Kidney (tissue), 14 donors: ENCODE results near the gene TTC33. TPM values are rescaled to one million over a fixed set of nuclear protein-coding genes. Genes with fewer than 3 reads are reported as not detected.

ENCODE experiments used
- DNase-seq, 5 donors: peaks; one replicate each; pipeline ENCODE4 v3.0.0-alpha.2; 2013 to 2020
- FAIRE-seq: peaks from 2 replicates; lab custom pipeline; 2012; peaks lifted over from hg19 to GRCh38; lab: Jason Lieb, UNC
- H3K27ac ChIP-seq, 2 donors: one replicate each; pipeline ENCODE4 v1.7.0; 2013; ENCODE audit warnings: low read depth in 2 of 2, low read length in 2 of 2, inconsistent platforms in 1 of 2
- H3K27me3 ChIP-seq: one replicate; pipeline ENCODE4 v1.7.1; 2013; ENCODE audit warnings: low read length, inconsistent platforms; ENCODE audit not compliant: control insufficient read depth, insufficient read depth
- H3K36me3 ChIP-seq, 3 donors: one replicate each; pipeline versions ENCODE4 v1.7.0 to v1.7.1; 2013; ENCODE audit warnings: low read length in 3 of 3, control low read depth in 1 of 3, inconsistent platforms in 1 of 3; ENCODE audit not compliant: insufficient read depth in 3 of 3, control insufficient read depth in 2 of 3
- H3K4me1 ChIP-seq, 3 donors: one replicate each; pipeline versions ENCODE4 v1.7.0 to v1.7.1; 2013; ENCODE audit warnings: low read length in 3 of 3, inconsistent platforms in 1 of 3, low read depth in 1 of 3; ENCODE audit not compliant: control insufficient read depth in 2 of 3, insufficient read depth in 2 of 3
- H3K4me3 ChIP-seq, 3 donors: one replicate each; pipeline versions ENCODE4 v1.7.0 to v1.8.1; 2013; ENCODE audit warnings: low read length in 3 of 3, control low read depth in 1 of 3, inconsistent platforms in 1 of 3
- H3K9ac ChIP-seq, 3 donors: one replicate each; pipeline versions ENCODE4 v1.7.0 to v1.7.1; 2013; ENCODE audit warnings: low read length in 3 of 3, control low read depth in 1 of 3, inconsistent platforms in 1 of 3
- H3K9me3 ChIP-seq, 3 donors: one replicate each; pipeline versions ENCODE4 v1.7.0 to v1.7.1; 2013; ENCODE audit warnings: low read length in 3 of 3, control low read depth in 1 of 3, inconsistent platforms in 1 of 3; ENCODE audit not compliant: control insufficient read depth in 2 of 3, insufficient read depth in 1 of 3
- intact Hi-C: fragments of 100-400 bp; cut with DNase I; formaldehyde crosslinking; loops from one replicate; pipeline ENCODE4 v1.11.1; 2022
- polyA plus RNA-seq: library from polyadenylated mRNA; stranded (reverse); fragments of 350-450 nt; fragmentation: Illumina TruSeq; extraction: RNeasy Lipid Tissue Mini Kit (QIAGEN cat#74804); gene quantifications from one replicate; pipeline ENCODE4 v1.2.3, GENCODE V29; 2014; ENCODE audit warnings: low read depth, low replicate concordance; ENCODE audit not compliant: insufficient read depth
- total RNA-seq: library from RNA; stranded (reverse); fragmentation: NEBNext Ultra II Directional; extraction: Animal tissue kit (Norgen Biotek cat#: 25700); gene quantifications from one replicate; pipeline ENCODE4 v1.2.1, GENCODE V29; 2021
- TF ChIP-seq, protein P1 (sequence below): IDR thresholded peaks from 3 replicates; pipeline ENCODE4 v1.5.1; 2012; ENCODE audit warnings: mild to moderate bottlenecking, moderate library complexity, borderline replicate concordance; ENCODE audit not compliant: insufficient read depth; ENCODE audit errors: extremely low read depth
- donor health status: control.
- donor health status: control.
- donor health status: control.
- donor health status: control.
- donor health status: control.
- donor health status: DM: yes; HTN: yes; CAD: no.
- donor health status: Normal renal cell carcinoma (clear cell type).

The TTC33 gene
- total and polyA plus RNA-seq, 2 donors from 2014 or later: 7.1 to 20.1 TPM

- H3K4me1 ChIP-seq: no peaks in the 10 kb centered on the region
- H3K27ac ChIP-seq: no peak overlapping the region
- no peak overlapping the region for H3K9ac ChIP-seq
- DNase-seq (no peak), FAIRE-seq (no peak)
- no peak overlapping the region for H3K4me3 ChIP-seq
- no peaks in the 10 kb centered on the region for H3K27me3 ChIP-seq
- no peaks in the 10 kb centered on the region for H3K36me3 ChIP-seq
- intact Hi-C loops: no loop called here
- no peaks in the 10 kb centered on the region for H3K9me3 ChIP-seq
- TF ChIP-seq, protein P1, sequence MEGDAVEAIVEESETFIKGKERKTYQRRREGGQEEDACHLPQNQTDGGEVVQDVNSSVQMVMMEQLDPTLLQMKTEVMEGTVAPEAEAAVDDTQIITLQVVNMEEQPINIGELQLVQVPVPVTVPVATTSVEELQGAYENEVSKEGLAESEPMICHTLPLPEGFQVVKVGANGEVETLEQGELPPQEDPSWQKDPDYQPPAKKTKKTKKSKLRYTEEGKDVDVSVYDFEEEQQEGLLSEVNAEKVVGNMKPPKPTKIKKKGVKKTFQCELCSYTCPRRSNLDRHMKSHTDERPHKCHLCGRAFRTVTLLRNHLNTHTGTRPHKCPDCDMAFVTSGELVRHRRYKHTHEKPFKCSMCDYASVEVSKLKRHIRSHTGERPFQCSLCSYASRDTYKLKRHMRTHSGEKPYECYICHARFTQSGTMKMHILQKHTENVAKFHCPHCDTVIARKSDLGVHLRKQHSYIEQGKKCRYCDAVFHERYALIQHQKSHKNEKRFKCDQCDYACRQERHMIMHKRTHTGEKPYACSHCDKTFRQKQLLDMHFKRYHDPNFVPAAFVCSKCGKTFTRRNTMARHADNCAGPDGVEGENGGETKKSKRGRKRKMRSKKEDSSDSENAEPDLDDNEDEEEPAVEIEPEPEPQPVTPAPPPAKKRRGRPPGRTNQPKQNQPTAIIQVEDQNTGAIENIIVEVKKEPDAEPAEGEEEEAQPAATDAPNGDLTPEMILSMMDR: no peak
These were observed 132.0 kb downstream of the TTC33 start for GRCh38 chr5:40623480-40624420.

GRCh38 chr5:40622463-40623252, 133.1 kb downstream of the TTC33 start:
- Histone ChIP-seq H3K4me1 (no peaks in the 10 kb centered on the region), H3K9me3 (no peaks in the 10 kb centered on the region), H3K36me3 (no peaks in the 10 kb centered on the region), H3K27me3 (no peaks in the 10 kb centered on the region), H3K9ac (no peak overlapping the region), H3K4me3 (no peak overlapping the region), H3K27ac (no peak overlapping the region)
- no peak for FAIRE-seq
- intact Hi-C loops: no loop called here
- TF ChIP-seq, protein P1: no peak
- DNase-seq: no peak

DNA sequence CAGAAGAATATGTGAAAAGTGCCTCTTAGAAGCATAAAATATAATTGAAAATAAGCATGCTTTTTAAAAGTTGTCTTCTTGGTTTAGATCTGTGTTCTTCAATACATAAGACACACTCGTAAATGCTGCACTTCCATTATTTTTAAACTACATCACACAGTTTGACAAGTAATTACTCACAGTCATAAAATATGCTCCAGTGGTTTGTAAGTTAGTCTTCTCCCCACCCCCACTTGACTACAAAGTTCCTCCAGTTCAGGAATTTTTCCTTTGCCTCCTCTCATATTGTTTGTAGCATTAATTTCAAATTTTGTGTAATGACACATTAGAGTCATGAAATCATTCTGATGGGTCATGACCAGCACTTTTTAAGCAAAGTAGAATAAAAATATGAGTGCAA, 136.3 kb downstream of the TTC33 start:
- Histone ChIP-seq H3K4me3 (no peak overlapping the region), H3K36me3 (no peaks in the 10 kb centered on the region), H3K27ac (no peak overlapping the region), H3K27me3 (no peaks in the 10 kb centered on the region), H3K9ac (no peak overlapping the region), H3K4me1 (no peaks in the 10 kb centered on the region), H3K9me3 (no peaks in the 10 kb centered on the region)
- intact Hi-C loops: no loop called here
- TF ChIP-seq, protein P1: no peak
- no peak for FAIRE-seq
- peak in 2 of 5 donors; percentile 67 to 69 for DNase-seq
